Stimulated activated CD4-positive, alpha-beta T cell treated with anti-CD3 and anti-CD28 coated beads, Interleukin-2, amount 100 ng/mL, for 4 hours (primary cell): ENCODE data around the gene C11orf21.

Experiments used
- DNase-seq: peaks from one replicate; pipeline ENCODE4 v3.0.0-alpha.2; 2020; ENCODE audit warnings: low read depth

C11orf21 gene

GRCh38 chr11:2320568-2321310, 19.0 kb upstream of the C11orf21 start:
- DNase-seq = no peak

- DNase-seq = no peak
Observed at GRCh38 chr11:2319791-2320472, 18.2 kb upstream of the C11orf21 start.

DNA sequence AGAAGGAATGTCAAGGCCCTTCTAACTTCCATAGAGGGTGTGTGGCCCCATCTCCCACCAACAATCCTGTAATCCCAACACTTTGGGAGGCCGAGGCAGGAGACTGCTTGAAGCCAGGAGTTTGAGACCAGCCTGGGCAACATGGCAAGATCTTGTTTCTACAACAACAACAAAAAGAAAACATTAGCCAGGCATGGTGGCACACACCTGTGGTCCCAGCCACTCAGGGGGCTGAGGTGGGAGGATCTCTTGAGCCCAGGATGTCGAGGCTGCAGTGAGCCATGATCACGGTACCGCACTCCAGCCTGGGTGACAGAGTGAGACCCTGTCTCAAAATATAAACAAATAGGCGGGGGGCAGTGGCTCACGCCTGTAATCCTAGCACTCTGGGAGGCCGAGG, 17.0 kb upstream of the C11orf21 start:
- DNase-seq = no peak

GRCh38 chr11:2318123-2318522, 16.4 kb upstream of the C11orf21 start:
- no peak for DNase-seq

- DNase-seq = no peak
Observed at GRCh38 chr11:2317354-2318050, 15.8 kb upstream of the C11orf21 start.

DNA sequence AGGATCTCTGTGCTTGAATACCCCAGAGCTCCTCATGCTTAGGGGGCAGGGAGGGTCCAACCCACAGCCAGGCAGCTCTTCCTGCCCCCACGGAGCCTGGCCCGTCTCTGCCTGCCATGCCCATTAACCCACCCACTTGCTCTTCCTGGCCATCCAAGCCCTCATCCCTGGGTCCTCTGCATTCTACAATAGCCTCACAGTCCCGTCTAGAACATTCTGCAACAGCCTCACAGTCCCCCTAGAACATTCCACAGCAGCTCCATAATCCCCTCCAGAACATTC, 15.2 kb upstream of the C11orf21 start:
- DNase-seq = no peak

DNA sequence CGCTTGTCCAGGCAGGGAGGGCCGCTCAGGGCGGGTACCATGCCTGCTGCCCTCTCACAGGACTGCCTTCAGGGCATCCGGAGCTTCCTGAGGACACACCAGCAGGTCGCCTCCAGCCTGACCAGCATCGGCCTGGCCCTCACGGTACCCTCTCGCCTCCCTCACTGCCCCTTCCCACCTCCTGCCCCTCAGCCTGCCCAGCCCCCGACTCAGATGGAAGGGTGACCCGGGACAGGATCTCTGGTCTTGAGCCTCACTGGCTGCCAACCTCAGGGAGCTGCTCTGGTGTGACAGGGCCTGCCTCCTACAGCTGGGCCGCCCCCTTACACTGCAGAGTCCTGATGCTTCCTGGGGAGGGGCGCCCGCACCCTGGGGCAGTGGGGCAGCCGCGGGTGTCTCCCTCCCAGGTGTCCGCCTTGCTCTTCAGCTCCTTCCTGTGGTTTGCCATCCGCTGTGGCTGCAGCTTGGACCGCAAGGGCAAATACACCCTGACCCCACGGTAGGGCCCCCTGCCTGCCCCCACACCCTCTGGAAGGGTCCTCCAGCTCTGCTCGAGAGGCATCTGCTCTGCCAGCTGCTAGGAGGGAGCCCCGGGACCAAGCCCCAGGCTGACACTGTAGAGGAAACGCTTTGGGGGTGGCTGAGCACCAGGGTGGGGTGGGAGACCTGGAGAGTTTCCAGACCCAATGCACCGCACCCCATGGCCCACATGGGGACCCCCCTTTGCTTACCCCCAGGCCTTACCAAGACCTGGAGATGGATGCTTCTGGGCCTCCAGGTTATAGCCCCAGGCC, 14.6 kb upstream of the C11orf21 start:
- no peak for DNase-seq

GRCh38 chr11:2315395-2316168, 13.9 kb upstream of the C11orf21 start:
- no peak for DNase-seq

DNA sequence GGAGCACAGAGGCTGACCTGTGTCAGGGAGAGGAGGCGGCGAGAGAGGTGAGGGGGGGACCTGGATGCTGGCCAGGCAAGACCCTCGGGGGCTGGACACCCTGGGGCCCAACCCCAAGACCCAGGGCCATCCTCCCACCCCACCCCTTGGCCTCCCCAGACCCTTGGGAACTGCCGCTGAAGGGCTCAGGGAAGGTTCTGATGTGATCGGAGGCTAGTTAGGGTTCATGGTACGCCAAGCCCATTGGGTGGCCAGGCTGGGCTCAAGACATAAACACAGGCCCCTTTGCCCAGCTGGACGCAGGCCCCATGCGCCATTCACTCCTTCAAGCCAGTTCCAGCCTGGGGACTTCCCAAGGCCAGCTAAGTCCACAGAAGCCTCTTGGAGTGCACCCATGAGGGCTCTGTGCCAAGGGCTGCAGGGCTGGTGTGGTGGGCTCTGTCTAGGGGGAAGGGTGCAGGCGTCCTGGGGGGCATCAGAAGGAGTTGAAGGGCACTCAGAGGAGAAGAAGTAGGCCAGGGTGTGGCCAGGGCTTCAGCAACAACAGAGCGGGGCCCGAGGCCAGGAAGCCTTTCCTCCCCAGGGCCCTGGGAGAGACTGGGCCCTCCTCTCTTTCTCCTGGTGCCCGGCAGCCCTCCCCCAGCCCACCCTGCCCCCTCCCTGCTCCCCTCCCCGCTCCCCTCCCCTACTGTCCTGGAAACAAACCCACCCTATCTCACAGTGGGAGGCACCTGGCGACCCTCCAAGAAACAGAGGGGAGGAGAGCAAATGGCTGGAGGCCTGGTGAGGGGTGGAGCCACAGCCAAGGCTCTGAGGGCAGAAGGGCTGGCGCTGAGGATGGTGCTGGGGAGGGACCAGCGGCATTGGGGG, 13.0 kb upstream of the C11orf21 start:
- DNase-seq = no peak

GRCh38 chr11:2314136-2314524, 12.4 kb upstream of the C11orf21 start:
- no peak for DNase-seq

DNA sequence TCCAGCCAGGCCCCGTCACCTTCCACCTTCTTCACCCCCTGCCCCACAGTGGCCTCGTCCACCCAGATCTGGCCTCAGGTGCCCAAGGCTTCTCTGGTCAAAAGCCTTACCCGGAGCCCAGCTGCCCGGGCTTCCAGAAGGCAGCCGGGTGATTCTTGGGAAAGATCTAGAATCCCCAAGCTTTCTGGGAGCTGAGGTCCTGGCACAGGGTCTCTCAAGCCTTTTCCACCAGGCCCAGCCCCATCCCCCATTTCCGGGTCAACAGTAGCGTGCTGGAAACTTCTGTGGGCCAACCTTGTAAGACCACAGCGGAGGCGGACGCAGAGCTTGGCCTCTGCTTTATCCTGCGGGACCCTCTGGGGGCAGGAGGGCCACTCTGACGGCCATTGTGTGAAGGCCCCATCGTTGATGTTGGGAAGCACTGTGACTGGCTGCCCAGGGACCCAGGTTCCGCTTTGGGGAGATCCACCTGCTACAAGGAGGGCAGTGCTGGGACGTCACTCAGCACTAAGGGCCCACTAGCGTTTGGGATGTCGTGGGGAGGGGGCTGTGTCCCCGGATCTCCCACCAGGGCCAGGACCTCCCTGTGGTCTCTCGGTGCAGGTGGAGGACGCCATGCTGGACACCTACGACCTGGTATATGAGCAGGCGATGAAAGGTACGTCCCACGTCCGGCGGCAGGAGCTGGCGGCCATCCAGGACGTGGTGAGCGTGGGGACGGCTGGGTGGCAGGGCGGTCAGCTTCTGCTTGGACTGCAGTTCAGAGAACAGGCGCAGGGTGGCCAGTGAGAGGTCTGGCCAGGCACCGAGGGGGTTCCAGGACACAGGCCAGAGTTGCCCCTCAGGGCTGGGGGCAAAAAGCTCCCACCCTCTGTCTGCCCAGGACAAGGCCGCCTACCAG, 11.6 kb upstream of the C11orf21 start:
- DNase-seq = no peak

- DNase-seq = no peak
Observed at GRCh38 chr11:2312232-2313042, 10.7 kb upstream of the C11orf21 start.

GRCh38 chr11:2311353-2312133, 9.8 kb upstream of the C11orf21 start:
- DNase-seq = no peak

- no peak for DNase-seq
Observed at GRCh38 chr11:2310786-2311352, 9.2 kb upstream of the C11orf21 start.

GRCh38 chr11:2310073-2310785, 8.5 kb upstream of the C11orf21 start:
- DNase-seq = no peak

DNA sequence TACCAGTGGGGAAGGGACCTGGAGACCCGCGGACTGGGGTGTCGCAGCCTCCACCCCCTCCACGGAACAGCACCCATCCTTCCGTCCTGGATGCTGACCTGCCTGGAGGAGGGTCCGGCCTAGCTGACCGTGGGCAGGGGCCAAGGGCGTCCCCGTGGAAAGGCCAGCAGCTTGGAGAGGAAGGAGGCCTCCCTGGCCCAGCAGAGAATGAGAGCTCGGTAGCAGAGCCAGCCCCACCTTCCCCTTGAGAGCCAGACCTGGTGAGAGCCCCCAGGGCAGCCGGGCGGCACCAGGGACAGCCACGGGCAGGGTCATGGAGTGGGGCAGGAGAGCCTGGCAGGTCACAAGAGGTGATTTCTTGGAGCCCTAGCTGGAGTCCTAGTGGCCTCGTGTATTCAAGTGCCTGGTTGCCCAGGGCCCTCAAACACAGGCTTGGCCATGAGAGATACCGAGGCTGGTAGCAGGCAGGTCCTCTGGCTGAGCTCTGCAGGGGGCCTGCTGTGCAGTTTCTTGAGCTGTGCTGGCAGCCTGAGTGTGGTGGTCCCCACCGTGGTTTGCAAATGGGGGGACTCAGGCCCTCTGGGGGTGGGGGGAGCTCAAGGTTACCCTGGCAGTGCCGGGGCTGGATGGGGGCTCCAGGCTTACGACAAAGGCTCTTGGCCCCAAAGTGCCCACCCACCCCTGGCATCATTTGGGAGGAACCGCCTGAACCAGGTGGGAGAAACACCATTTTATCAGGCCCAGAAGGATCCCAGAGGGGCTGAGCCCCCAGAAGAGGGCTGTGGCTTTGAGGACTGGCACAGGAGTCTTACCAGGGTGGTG, 7.7 kb upstream of the C11orf21 start:
- no peak for DNase-seq
